GM12878 (cell line): ENCODE data around the gene MRPL2. TPM values are rescaled to one million over a fixed set of nuclear protein-coding genes. Genes with fewer than 3 reads are reported as not detected.

ENCODE experiments used
- ATAC-seq: fragments of 200-7000 bp; cut with Tn5 transposase; 3 replicates; pipeline ENCODE4 v1.9.1; 2020; ENCODE audit warnings: mild to moderate bottlenecking, moderate library complexity
- BruUV-seq: library from RNA; stranded (reverse); fragments of 400-500 nt; replicated peaks from 2 replicates; lab custom pipeline; 2021; lab: Mats Ljungman, UMichigan
- CTCF ChIA-PET: fragments of 300-600 bp; sonication (Branson Sonifier 250); formaldehyde crosslinking; extraction: SDS; loops from one replicate; lab custom pipeline; 2021; ENCODE audit warnings: inconsistent platforms; lab: Yijun Ruan, JAX
- POLR2A ChIA-PET: fragments of 350-600 bp; formaldehyde crosslinking; extraction: SDS; loops from one replicate; lab custom pipeline; 2021; ENCODE audit warnings: inconsistent platforms; lab: Charles Lee
- RAD21 ChIA-PET: fragments of 300-600 bp; sonication (Branson Sonifier 250); formaldehyde crosslinking; loops from one replicate; lab custom pipeline; 2023; ENCODE audit warnings: antibody characterized with exemption; ENCODE audit not compliant: unreplicated experiment; lab: Charles Lee
- SMC1A ChIA-PET: fragments of 300-600 bp; sonication (Branson Sonifier 250); formaldehyde crosslinking; loops from one replicate; lab custom pipeline; 2023; ENCODE audit not compliant: unreplicated experiment, uncharacterized antibody; lab: Charles Lee
- DNase-seq: peaks from one replicate; pipeline ENCODE4 v3.0.0-alpha.2; 2011; ENCODE audit warnings: low read depth, low spot score
- FAIRE-seq: peaks from 3 replicates; lab custom pipeline; 2011; peaks lifted over from hg19 to GRCh38; lab: Jason Lieb, UNC
- H2AFZ ChIP-seq: 2 replicates; pipeline ENCODE4 v1.6.0; 2011; ENCODE audit warnings: low read depth, low read length, control low read depth; ENCODE audit not compliant: control insufficient read depth
- H3K27ac ChIP-seq: 2 replicates; pipeline ENCODE4 v1.5.1; 2011; ENCODE audit warnings: control low read depth; ENCODE audit not compliant: control insufficient read depth, insufficient read depth
- H3K27me3 ChIP-seq, 2 experiments: replicated peaks in 1 of 2; 2 replicates each; pipeline versions ENCODE4 v1.6.0 to v1.6.1; 2011; ENCODE audit warnings: low read length in 1 of 2; ENCODE audit not compliant: control insufficient read depth in 2 of 2, insufficient read depth in 2 of 2
- H3K36me3 ChIP-seq, 2 experiments: 2 replicates each; pipeline ENCODE4 v1.5.1; 2011; ENCODE audit warnings: low read length in 1 of 2; ENCODE audit not compliant: control insufficient read depth in 2 of 2, insufficient read depth in 2 of 2
- H3K4me1 ChIP-seq: 2 replicates; pipeline ENCODE4 v1.6.1; 2011; ENCODE audit warnings: mild to moderate bottlenecking, low read length, moderate library complexity, mixed read lengths; ENCODE audit not compliant: control insufficient read depth, insufficient read depth
- H3K4me2 ChIP-seq: 2 replicates; pipeline ENCODE4 v1.6.0; 2011; ENCODE audit warnings: control low read depth; ENCODE audit not compliant: control insufficient read depth, insufficient read depth
- H3K4me3 ChIP-seq: fragments of 200-600 bp; sonication (generic); 2 replicates; pipeline ENCODE4 v1.5.1; 2016
- H3K79me2 ChIP-seq: 2 replicates; pipeline ENCODE4 v1.6.0; 2011; ENCODE audit warnings: low read length; ENCODE audit not compliant: control insufficient read depth, insufficient read depth
- H3K9ac ChIP-seq: 2 replicates; pipeline ENCODE4 v1.8.0; 2011; ENCODE audit warnings: low read length, control low read depth, mixed read lengths; ENCODE audit not compliant: control insufficient read depth, insufficient read depth
- H3K9me3 ChIP-seq: replicated peaks from 3 replicates; pipeline ENCODE4 v1.5.1; 2011; ENCODE audit warnings: mild to moderate bottlenecking, low read length; ENCODE audit not compliant: control insufficient read depth, insufficient read depth
- H4K20me1 ChIP-seq: 2 replicates; pipeline ENCODE4 v1.6.0; 2011; ENCODE audit not compliant: control insufficient read depth, insufficient read depth
- RB1 ChIP-seq: fragments of 450-650 bp; formaldehyde crosslinking; IDR thresholded peaks from 2 replicates; pipeline ENCODE4 v1.6.1; 2017; ENCODE audit warnings: mild to moderate bottlenecking, borderline replicate concordance
- WGBS: methylation state at CpG from one replicate; pipeline ENCODE4 v1.1.6; 2016; ENCODE audit warnings: low lambda C conversion rate; ENCODE audit not compliant: insufficient replicate concordance, insufficient coverage; ENCODE audit errors: missing lambda C conversion rate; 5-methylcytosine and 5-hydroxymethylcytosine counted together
- in situ Hi-C: fragments of 300-500 bp; cut with MboI; formaldehyde crosslinking; loops from 9 replicates; pipeline ENCODE4 v1.14.3; 2018; ENCODE audit warnings: mixed read lengths
- intact Hi-C: fragments of 100-400 bp; cut with micrococcal nuclease; formaldehyde crosslinking; loops from one replicate; pipeline ENCODE4 v1.14.2; 2022; ENCODE audit not compliant: unreplicated experiment
- polyA plus RNA-seq, 11 experiments: library from polyadenylated mRNA; depleted of rRNA in 4 of 11; unstranded in 6 of 11; stranded (reverse) in 5 of 11; fragments of >200 nt; fragmentation: Nextera tagmentation in 4 of 11; fragmentation: Illumina TruSeq in 1 of 11; extraction: Ambion mirVana in 4 of 11; extraction: Trizol in 1 of 11; gene quantifications; 1 replicate in 1 of 11; 2 replicates in 10 of 11; pipeline versions ENCODE4 v1.2.1 to v1.2.3, GENCODE V29; 2011 to 2016; ENCODE audit warnings: inconsistent platforms in 2 of 11, missing spikeins in 2 of 11, low read depth in 1 of 11
- total RNA-seq, 4 experiments: library from RNA; depleted of rRNA in 3 of 4; stranded (reverse); fragments of >200 nt in 3 of 4; fragmentation: Illumina TruSeq in 1 of 4; extraction: Trizol in 1 of 4; gene quantifications; 2 replicates each; pipeline versions ENCODE4 v1.2.1 to v1.2.3, GENCODE V29; 2013 to 2021
- TF ChIP-seq, protein P1 (sequence below): IDR thresholded peaks from 2 replicates; pipeline ENCODE4 v1.6.1; 2012; ENCODE audit warnings: low read length, inconsistent platforms

MRPL2 gene
- total and polyA plus RNA-seq, 10 of the 15 experiments (the other 5 are each of a cell fraction or from before 2014, with no cell fraction given) = 29.7 to 125 (median 50.2) TPM

DNA sequence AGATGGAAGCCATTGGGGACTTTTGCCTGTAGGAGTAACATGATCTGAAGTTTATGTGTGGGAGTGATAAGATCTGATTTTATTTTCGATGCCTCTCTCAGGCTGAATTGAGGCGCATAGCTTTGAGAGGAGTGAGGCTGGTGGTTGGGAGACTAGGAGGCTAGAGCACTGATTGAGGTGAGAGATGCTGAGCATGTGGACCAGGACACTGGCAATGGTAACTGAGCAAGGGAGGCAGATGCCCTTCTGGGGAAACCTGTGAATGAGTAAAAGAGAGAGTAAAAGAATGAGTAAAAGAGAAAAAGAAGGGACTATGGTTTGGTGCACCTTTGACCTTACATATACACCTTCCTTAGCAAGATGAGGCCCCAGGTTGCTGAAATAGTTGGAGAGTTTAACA is 34.8 kb downstream of the MRPL2 start:
- ChIA-PET CTCF (interaction anchor here (1.1 kb wide), 1 partner anchor 11 kb away, joined by 3 read pairs; the partner anchor contains the start of genes KLHDC3 and MEA1), POLR2A (interaction anchor here (1.4 to 3.4 kb wide), 3 partner anchors 10 to 35 kb away, joined by 3 to 12 read pairs (median 9); partner anchors contain the start of genes KLC4, KLHDC3, MEA1 and MRPL2), SMC1A (interaction anchor here (0.6 to 1.1 kb wide), 2 partner anchors 10 to 30 kb away, joined by 3 to 5 read pairs; partner anchors contain the start of genes KLHDC3 and MEA1), RAD21 (interaction anchor here (1.2 to 1.4 kb wide), 2 partner anchors 10 to 41 kb away, joined by 3 to 4 read pairs; partner anchors contain the start of genes KLHDC3 and PPP2R5D)
- TF ChIP-seq, protein P1, sequence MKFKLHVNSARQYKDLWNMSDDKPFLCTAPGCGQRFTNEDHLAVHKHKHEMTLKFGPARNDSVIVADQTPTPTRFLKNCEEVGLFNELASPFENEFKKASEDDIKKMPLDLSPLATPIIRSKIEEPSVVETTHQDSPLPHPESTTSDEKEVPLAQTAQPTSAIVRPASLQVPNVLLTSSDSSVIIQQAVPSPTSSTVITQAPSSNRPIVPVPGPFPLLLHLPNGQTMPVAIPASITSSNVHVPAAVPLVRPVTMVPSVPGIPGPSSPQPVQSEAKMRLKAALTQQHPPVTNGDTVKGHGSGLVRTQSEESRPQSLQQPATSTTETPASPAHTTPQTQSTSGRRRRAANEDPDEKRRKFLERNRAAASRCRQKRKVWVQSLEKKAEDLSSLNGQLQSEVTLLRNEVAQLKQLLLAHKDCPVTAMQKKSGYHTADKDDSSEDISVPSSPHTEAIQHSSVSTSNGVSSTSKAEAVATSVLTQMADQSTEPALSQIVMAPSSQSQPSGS = no peak
- no peak for TF ChIP-seq RB1
- no peak overlapping the region for H3K27ac ChIP-seq
- BruUV-seq = TSS peak; percentile 41
- ATAC-seq (no peak), FAIRE-seq (no peak), DNase-seq (no peak)
- H3K4me1 ChIP-seq = peaks cover 14% of the 10 kb centered on the region
- H3K4me2 ChIP-seq = no peak overlapping the region
- no peak overlapping the region for H2AFZ ChIP-seq
- peaks cover 3% of the 10 kb centered on the region; the same call in 1 of the 2 replicates for H4K20me1 ChIP-seq
- peaks cover 12 to 20% of the 10 kb centered on the region in 2 experiments for H3K36me3 ChIP-seq
- in situ Hi-C loops (no loop called here), intact Hi-C loops (no loop called here)
- 94% methylated on average over 2 of the region's 2 CpGs for WGBS
- no peaks in the 10 kb centered on the region for H3K27me3 ChIP-seq
- no peak overlapping the region for H3K4me3 ChIP-seq
- peaks cover 21% of the 10 kb centered on the region for H3K79me2 ChIP-seq
- H3K9me3 ChIP-seq = no peaks in the 10 kb centered on the region
- no peak overlapping the region for H3K9ac ChIP-seq
